Parathyroid adenoma (tissue), 2 donors: ENCODE measurements around the gene UBTD1.

ENCODE experiments used
- H2AFZ ChIP-seq: fragments of 300-600 bp; sonication (generic); one replicate; pipeline ENCODE4 v1.7.0; 2017; ENCODE audit warnings: antibody characterized with exemption, mild to moderate bottlenecking
- H3K27ac ChIP-seq: fragments of 300-600 bp; sonication (generic); one replicate; pipeline ENCODE4 v1.7.0; 2017
- H3K27me3 ChIP-seq: fragments of 300-600 bp; sonication (generic); one replicate; pipeline ENCODE4 v1.7.0; 2017; ENCODE audit warnings: low read length; ENCODE audit not compliant: control insufficient read depth, insufficient read depth
- H3K36me3 ChIP-seq: fragments of 300-600 bp; sonication (generic); one replicate; pipeline ENCODE4 v1.7.0; 2017; ENCODE audit warnings: low read length; ENCODE audit not compliant: control insufficient read depth, insufficient read depth
- H3K4me1 ChIP-seq: fragments of 300-600 bp; sonication (generic); one replicate; pipeline ENCODE4 v1.7.0; 2017; ENCODE audit warnings: control low read depth
- H3K4me2 ChIP-seq: fragments of 300-600 bp; sonication (generic); one replicate; pipeline ENCODE4 v1.7.0; 2017; ENCODE audit warnings: low read length
- H3K4me3 ChIP-seq: fragments of 300-600 bp; sonication (generic); one replicate; pipeline ENCODE4 v1.7.0; 2017; ENCODE audit warnings: low read depth, low read length
- H3K79me2 ChIP-seq: fragments of 300-600 bp; sonication (generic); one replicate; pipeline ENCODE4 v1.7.0; 2017; ENCODE audit warnings: control low read depth
- H3K9ac ChIP-seq: fragments of 300-600 bp; sonication (generic); one replicate; pipeline ENCODE4 v1.7.0; 2017; ENCODE audit warnings: mild to moderate bottlenecking
- H3K9me3 ChIP-seq: fragments of 300-600 bp; sonication (generic); one replicate; pipeline ENCODE4 v1.7.0; 2017; ENCODE audit warnings: low read length; ENCODE audit not compliant: control insufficient read depth
- CTCF ChIP-seq: fragments of 300-600 bp; sonication (generic); IDR thresholded peaks from one replicate; pipeline ENCODE4 v1.7.0; 2017; ENCODE audit warnings: antibody characterized with exemption, mild to moderate bottlenecking
- donor health status: primary hyperparathyroidism.

Gene UBTD1

GRCh38 chr10:97515271-97515978, 16.7 kb downstream of the UBTD1 start:
- Histone ChIP-seq H3K4me1 (no peaks in the 10 kb centered on the region), H2AFZ (no peak overlapping the region), H3K27me3 (no peaks in the 10 kb centered on the region), H3K9ac (no peak overlapping the region), H3K4me3 (no peak overlapping the region), H3K27ac (no peak overlapping the region), H3K4me2 (no peak overlapping the region), H3K9me3 (no peaks in the 10 kb centered on the region), H3K79me2 (peaks cover 20% of the 10 kb centered on the region), H3K36me3 (no peaks in the 10 kb centered on the region)
- no peak for TF ChIP-seq CTCF

GRCh38 chr10:97517096-97517750, 18.5 kb downstream of the UBTD1 start:
- peaks cover 6% of the 10 kb centered on the region for H3K4me1 ChIP-seq
- H2AFZ ChIP-seq: no peak overlapping the region
- H3K9ac ChIP-seq: no peak overlapping the region
- TF ChIP-seq CTCF: no peak
- no peaks in the 10 kb centered on the region for H3K9me3 ChIP-seq
- no peaks in the 10 kb centered on the region for H3K36me3 ChIP-seq
- no peak overlapping the region for H3K4me2 ChIP-seq
- peaks cover 20% of the 10 kb centered on the region for H3K79me2 ChIP-seq
- no peak overlapping the region for H3K4me3 ChIP-seq
- no peaks in the 10 kb centered on the region for H3K27me3 ChIP-seq
- no peak overlapping the region for H3K27ac ChIP-seq

- Histone ChIP-seq H3K27ac (no peak overlapping the region), H3K79me2 (peaks cover 20% of the 10 kb centered on the region), H3K4me3 (no peak overlapping the region), H3K36me3 (no peaks in the 10 kb centered on the region), H3K9ac (no peak overlapping the region), H3K4me1 (peaks cover 6% of the 10 kb centered on the region), H3K4me2 (no peak overlapping the region), H3K27me3 (no peaks in the 10 kb centered on the region), H2AFZ (no peak overlapping the region), H3K9me3 (no peaks in the 10 kb centered on the region)
- no peak for TF ChIP-seq CTCF
These were observed 19.1 kb downstream of the UBTD1 start for GRCh38 chr10:97517778-97518300.

- Histone ChIP-seq H3K4me2 (no peak overlapping the region), H3K27ac (no peak overlapping the region), H3K9ac (no peak overlapping the region), H3K79me2 (peaks cover 20% of the 10 kb centered on the region), H3K9me3 (no peaks in the 10 kb centered on the region), H3K4me1 (peaks cover 6% of the 10 kb centered on the region), H2AFZ (no peak overlapping the region), H3K36me3 (no peaks in the 10 kb centered on the region), H3K4me3 (no peak overlapping the region), H3K27me3 (no peaks in the 10 kb centered on the region)
- TF ChIP-seq CTCF: no peak
These were observed 19.7 kb downstream of the UBTD1 start for GRCh38 chr10:97518301-97519043.
